Progenitor cell of endocrine pancreas (in vitro differentiated cells): ENCODE measurements around the gene BCAR3. TPM values are rescaled to one million over a fixed set of nuclear protein-coding genes. Genes with fewer than 3 reads are reported as not detected.

Source experiments
- DNase-seq: peaks from one replicate; pipeline ENCODE4 v3.0.0; 2021; ENCODE audit warnings: low spot score; ENCODE audit not compliant: unreplicated experiment
- H3K27ac Mint-ChIP-seq: 2 replicates; pipeline ENCODE4 v1.8.0; 2021; ENCODE audit warnings: mild to moderate bottlenecking, moderate library complexity, mixed read lengths
- H3K27me3 Mint-ChIP-seq: 2 replicates; pipeline ENCODE4 v1.8.0; 2021; ENCODE audit warnings: mixed read lengths
- H3K36me3 Mint-ChIP-seq: 2 replicates; pipeline ENCODE4 v1.8.0; 2022; ENCODE audit warnings: mixed read lengths; ENCODE audit not compliant: insufficient read depth
- H3K4me1 Mint-ChIP-seq: 2 replicates; pipeline ENCODE4 v1.8.0; 2021; ENCODE audit warnings: low read depth, mixed read lengths
- H3K4me3 Mint-ChIP-seq: 2 replicates; pipeline ENCODE4 v1.8.0; 2021; ENCODE audit warnings: low read depth, mild to moderate bottlenecking, moderate library complexity, mixed read lengths
- H3K9me3 Mint-ChIP-seq: 2 replicates; pipeline ENCODE4 v1.8.0; 2021; ENCODE audit warnings: low read depth, mixed read lengths
- total RNA-seq: library from RNA; stranded (reverse); gene quantifications from 2 replicates; pipeline ENCODE4 v1.2.1, GENCODE V29; 2021
- TF ChIP-seq, protein P1 (sequence below): fragments of 200-600 bp; sonication (generic); IDR thresholded peaks from one replicate; pipeline ENCODE4 v1.5.0; 2021; ENCODE audit warnings: antibody characterized with exemption, mild to moderate bottlenecking; ENCODE audit not compliant: unreplicated experiment

The BCAR3 gene
- total RNA-seq, 1 donor from 2014 or later = 7.1 TPM

DNA sequence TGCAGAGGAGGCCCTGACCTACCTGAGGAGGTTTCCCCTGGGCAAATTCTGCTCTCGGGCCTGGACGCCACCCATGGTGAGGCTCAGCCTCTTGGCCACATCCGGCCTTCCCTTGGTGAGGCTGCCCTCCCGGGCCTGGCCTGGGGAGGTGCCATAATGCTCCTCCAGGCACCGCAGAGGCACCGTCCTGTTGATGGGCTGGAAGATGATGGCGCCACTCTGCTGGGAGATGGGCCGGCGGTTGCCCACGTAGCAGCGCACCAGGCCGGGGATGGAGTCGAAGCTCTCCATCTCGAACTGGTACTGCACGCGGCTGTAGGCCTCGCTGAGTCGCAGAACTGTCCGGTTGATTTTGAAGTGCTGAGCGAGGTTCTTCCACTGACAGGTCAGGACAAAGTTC is 92.7 kb downstream of the BCAR3 start:
- H3K36me3 Mint-ChIP-seq = no peaks in the 10 kb centered on the region
- TF ChIP-seq, protein P1, sequence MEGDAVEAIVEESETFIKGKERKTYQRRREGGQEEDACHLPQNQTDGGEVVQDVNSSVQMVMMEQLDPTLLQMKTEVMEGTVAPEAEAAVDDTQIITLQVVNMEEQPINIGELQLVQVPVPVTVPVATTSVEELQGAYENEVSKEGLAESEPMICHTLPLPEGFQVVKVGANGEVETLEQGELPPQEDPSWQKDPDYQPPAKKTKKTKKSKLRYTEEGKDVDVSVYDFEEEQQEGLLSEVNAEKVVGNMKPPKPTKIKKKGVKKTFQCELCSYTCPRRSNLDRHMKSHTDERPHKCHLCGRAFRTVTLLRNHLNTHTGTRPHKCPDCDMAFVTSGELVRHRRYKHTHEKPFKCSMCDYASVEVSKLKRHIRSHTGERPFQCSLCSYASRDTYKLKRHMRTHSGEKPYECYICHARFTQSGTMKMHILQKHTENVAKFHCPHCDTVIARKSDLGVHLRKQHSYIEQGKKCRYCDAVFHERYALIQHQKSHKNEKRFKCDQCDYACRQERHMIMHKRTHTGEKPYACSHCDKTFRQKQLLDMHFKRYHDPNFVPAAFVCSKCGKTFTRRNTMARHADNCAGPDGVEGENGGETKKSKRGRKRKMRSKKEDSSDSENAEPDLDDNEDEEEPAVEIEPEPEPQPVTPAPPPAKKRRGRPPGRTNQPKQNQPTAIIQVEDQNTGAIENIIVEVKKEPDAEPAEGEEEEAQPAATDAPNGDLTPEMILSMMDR = no peak
- H3K4me1 Mint-ChIP-seq = peaks cover 44% of the 10 kb centered on the region
- no peak overlapping the region for H3K4me3 Mint-ChIP-seq
- no peak overlapping the region for H3K27ac Mint-ChIP-seq
- no peaks in the 10 kb centered on the region for H3K27me3 Mint-ChIP-seq
- DNase-seq = no peak
- H3K9me3 Mint-ChIP-seq = no peaks in the 10 kb centered on the region

DNA sequence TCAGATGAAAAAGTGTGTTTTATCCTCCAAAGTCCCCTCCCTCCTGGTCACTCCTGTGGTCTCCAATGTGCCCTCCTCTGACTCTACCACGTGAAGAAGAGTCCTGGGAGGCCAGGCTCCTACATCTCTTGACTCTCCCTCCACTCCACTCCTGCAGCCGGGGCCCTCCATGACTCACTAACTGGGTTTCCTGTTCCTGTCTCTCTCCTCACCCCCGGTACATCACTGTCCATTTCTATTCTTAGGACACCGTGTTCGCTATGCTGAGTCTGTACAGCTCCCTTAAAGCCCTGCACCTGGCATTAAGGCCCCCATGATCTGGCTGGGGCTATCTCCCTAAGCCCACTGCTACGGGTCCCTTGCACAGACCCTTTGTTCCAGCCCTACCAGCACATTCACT is 93.4 kb downstream of the BCAR3 start:
- no peak for DNase-seq
- no peak overlapping the region for H3K27ac Mint-ChIP-seq
- no peaks in the 10 kb centered on the region for H3K27me3 Mint-ChIP-seq
- H3K4me1 Mint-ChIP-seq = peaks cover 40% of the 10 kb centered on the region
- TF ChIP-seq, protein P1 = no peak
- no peaks in the 10 kb centered on the region for H3K9me3 Mint-ChIP-seq
- no peaks in the 10 kb centered on the region for H3K36me3 Mint-ChIP-seq
- H3K4me3 Mint-ChIP-seq = no peak overlapping the region

DNA sequence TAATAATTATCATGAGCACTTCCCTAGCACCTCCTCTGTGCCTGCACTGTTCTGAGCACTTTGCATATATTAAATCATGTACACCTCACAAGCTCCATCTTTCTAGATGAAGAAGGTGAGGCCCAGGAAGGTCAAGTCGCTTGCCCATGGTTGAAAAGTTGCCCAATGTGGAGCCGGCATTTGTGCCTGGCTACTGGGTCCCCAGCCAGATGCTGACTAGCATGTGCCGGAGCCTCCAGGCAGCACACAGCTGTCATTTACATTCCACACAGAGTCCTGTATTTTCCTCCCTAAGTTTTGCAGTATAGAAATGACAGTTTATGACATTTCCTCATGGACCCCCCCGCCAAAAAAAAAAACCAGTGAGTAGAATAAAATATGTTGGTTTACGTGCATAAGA is 94.3 kb downstream of the BCAR3 start:
- TF ChIP-seq, protein P1 = no peak
- Mint-ChIP-seq H3K4me1 (peaks cover 42% of the 10 kb centered on the region), H3K27ac (no peak overlapping the region)

DNA sequence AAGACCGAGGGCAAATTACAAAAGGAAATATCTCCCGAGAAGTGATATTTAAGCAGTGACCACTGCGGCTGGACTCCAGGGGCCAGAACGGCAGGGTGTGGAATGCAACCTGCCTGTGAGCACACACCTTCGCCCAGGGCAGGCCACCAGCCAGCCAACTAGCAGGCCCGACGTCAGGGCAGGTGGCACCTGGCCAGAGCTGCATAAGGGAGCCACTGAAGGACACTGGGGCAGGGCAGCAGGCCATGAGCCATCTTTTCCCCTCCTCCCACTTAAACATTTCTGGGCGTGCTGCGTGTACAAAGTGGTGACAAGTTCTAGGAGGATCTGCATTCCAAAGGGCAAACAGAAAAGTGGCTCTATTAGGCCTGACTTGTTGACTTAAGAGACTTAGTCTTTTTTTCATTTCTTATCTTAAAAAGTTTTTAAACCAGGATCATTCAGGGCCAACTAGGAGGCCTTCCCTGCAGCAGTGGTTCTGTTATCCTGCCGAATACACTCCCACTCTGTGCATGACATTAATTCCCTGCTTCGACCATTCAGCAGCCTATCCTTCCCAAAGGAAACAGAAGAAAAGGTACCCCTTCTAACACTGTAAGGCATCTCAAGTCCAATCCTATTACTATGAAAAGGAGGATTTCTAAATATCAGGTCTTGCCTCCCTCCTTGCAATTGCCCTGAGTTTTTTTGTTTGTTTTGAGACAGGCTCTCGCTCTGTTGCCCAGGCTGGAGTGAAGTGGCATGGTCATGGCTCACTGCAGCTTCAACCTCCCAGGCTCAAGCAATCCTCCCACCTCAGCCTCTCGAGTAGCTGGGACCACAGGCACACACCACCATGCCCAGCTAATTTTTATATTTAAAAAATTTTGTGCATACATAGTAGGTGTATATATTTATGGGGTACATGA is 96.3 kb downstream of the BCAR3 start:
- H3K9me3 Mint-ChIP-seq = no peaks in the 10 kb centered on the region
- no peaks in the 10 kb centered on the region for H3K36me3 Mint-ChIP-seq
- peak overlapping the region; percentile 98 for H3K27ac Mint-ChIP-seq
- no peaks in the 10 kb centered on the region for H3K27me3 Mint-ChIP-seq
- H3K4me1 Mint-ChIP-seq = peaks cover 27% of the 10 kb centered on the region
- H3K4me3 Mint-ChIP-seq = peak overlapping the region; percentile 31
- TF ChIP-seq, protein P1 = no peak
- peak; percentile 31 for DNase-seq

More for the DNA sequence above, 94.3 kb downstream of the BCAR3 start:
- Mint-ChIP-seq H3K36me3 (no peaks in the 10 kb centered on the region), H3K4me3 (no peak overlapping the region), H3K27me3 (no peaks in the 10 kb centered on the region), H3K9me3 (no peaks in the 10 kb centered on the region)
- DNase-seq = no peak

DNA sequence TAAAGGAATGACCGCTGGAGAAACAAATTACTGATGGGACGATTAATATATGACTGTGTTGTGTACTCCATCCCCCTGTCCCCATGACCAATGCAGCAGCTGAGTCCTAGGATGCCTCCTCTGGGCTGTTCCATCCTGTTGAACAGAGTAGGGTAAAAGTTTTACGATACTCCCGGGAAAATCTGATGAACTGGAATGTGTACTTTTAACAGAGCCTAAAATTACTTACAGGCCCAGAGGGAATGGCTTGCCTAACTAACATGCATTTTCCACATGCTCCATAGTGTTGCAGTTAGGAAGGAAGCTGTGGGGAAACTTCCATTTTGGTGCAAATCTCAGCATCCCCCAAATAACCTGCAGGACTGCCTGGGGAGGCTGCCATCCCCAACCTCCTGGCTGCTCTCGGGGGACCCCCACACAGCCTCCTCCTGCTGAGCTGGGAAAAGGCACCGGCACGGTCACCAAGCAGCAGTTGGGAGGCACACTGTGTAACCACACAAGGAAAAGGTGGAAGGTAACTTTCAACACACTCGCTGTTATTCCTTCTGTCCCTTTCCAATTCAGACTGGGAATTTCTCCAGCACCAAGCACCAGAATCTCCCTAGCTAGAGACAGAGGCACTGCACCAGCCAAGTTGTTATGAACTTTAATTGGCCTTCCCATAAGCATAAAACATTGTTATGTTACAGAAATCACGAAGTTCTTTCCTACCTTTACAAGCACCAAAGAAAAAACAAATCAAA is 97.2 kb downstream of the BCAR3 start:
- peak overlapping the region; percentile 31 for H3K4me3 Mint-ChIP-seq
- peak overlapping the region; percentile 98 for H3K27ac Mint-ChIP-seq
- TF ChIP-seq, protein P1 = no peak
- H3K27me3 Mint-ChIP-seq = no peaks in the 10 kb centered on the region
- no peaks in the 10 kb centered on the region for H3K9me3 Mint-ChIP-seq
- peaks cover 33% of the 10 kb centered on the region for H3K4me1 Mint-ChIP-seq
- DNase-seq = no peak
- H3K36me3 Mint-ChIP-seq = no peaks in the 10 kb centered on the region
